SU-DHL-6 (cell line): ENCODE measurements around the gene IL3.

Source experiments
- EZH2phosphoT487 ChIP-seq: fragments of 200-600 bp; sonication (generic), shearing (Covaris generic); conservative IDR thresholded peaks from 2 replicates; pipeline ENCODE4 v1.6.1; 2018; ENCODE audit warnings: mild to moderate bottlenecking, antibody characterized with exemption, low read length, moderate library complexity, mixed read lengths
- TF ChIP-seq, protein P1 (sequence below): fragments of 200-600 bp; sonication (generic); IDR thresholded peaks from one replicate; pipeline ENCODE4 v1.5.1; 2017; ENCODE audit warnings: antibody characterized with exemption, mild to moderate bottlenecking, low read length, moderate library complexity; ENCODE audit not compliant: insufficient read depth, poor library complexity, severe bottlenecking

- TF ChIP-seq, protein P1, sequence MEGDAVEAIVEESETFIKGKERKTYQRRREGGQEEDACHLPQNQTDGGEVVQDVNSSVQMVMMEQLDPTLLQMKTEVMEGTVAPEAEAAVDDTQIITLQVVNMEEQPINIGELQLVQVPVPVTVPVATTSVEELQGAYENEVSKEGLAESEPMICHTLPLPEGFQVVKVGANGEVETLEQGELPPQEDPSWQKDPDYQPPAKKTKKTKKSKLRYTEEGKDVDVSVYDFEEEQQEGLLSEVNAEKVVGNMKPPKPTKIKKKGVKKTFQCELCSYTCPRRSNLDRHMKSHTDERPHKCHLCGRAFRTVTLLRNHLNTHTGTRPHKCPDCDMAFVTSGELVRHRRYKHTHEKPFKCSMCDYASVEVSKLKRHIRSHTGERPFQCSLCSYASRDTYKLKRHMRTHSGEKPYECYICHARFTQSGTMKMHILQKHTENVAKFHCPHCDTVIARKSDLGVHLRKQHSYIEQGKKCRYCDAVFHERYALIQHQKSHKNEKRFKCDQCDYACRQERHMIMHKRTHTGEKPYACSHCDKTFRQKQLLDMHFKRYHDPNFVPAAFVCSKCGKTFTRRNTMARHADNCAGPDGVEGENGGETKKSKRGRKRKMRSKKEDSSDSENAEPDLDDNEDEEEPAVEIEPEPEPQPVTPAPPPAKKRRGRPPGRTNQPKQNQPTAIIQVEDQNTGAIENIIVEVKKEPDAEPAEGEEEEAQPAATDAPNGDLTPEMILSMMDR, result no peak
- TF ChIP-seq EZH2phosphoT487, result no peak
Observed at GRCh38 chr5:132085686-132086085, 25.2 kb downstream of the IL3 start.
